Ascending aorta (tissue), 2 donors: ENCODE results near the gene SDK1. TPM values are rescaled to one million over a fixed set of nuclear protein-coding genes. Genes with fewer than 3 reads are reported as not detected.

Source experiments
- DNase-seq, 2 donors: peaks; one replicate each; pipeline ENCODE4 v3.0.0-alpha.2; 2019; ENCODE audit warnings: low spot score in 2 of 2
- H3K27ac ChIP-seq, 2 donors: fragments of 200-600 bp; sonication (generic); one replicate each; pipeline ENCODE4 v1.5.1; 2016 to 2017; ENCODE audit warnings: mild to moderate bottlenecking in 1 of 2
- H3K27me3 ChIP-seq: fragments of 200-600 bp; sonication (generic); one replicate; pipeline ENCODE4 v1.5.1; 2017
- H3K36me3 ChIP-seq, 2 donors: fragments of 200-600 bp; sonication (generic); one replicate each; pipeline ENCODE4 v1.5.1; 2016
- H3K4me1 ChIP-seq, 2 donors: fragments of 200-600 bp; sonication (generic); one replicate each; pipeline ENCODE4 v1.5.1; 2016 to 2017; ENCODE audit warnings: mild to moderate bottlenecking in 1 of 2
- H3K4me3 ChIP-seq, 2 donors: fragments of 200-600 bp; sonication (generic); one replicate each; pipeline ENCODE4 v1.5.1; 2016 to 2017; ENCODE audit warnings: mild to moderate bottlenecking in 1 of 2
- H3K9me3 ChIP-seq, 2 donors: fragments of 200-600 bp; sonication (generic); one replicate each; pipeline ENCODE4 v1.5.1; 2016
- CTCF ChIP-seq, 3 experiments: fragments of 200-600 bp in 2 of 3; fragments of 450-650 bp in 1 of 3; sonication (generic) in 2 of 3; IDR thresholded peaks; one replicate each; pipeline ENCODE4 v1.5.1; 2016 to 2019; ENCODE audit warnings: antibody characterized with exemption in 3 of 3, mild to moderate bottlenecking in 1 of 3, moderate library complexity in 1 of 3
- intact Hi-C: fragments of 100-400 bp; cut with DNase I; formaldehyde crosslinking; loops from one replicate; pipeline ENCODE4 v1.15.1; 2023
- total RNA-seq: library from RNA; depleted of rRNA; stranded (reverse); fragments of >200 nt; gene quantifications from one replicate; pipeline ENCODE4 v1.1.0, GENCODE V29; 2016

SDK1 gene
- total RNA-seq, 1 donor from 2014 or later: 13.3 TPM

DNA sequence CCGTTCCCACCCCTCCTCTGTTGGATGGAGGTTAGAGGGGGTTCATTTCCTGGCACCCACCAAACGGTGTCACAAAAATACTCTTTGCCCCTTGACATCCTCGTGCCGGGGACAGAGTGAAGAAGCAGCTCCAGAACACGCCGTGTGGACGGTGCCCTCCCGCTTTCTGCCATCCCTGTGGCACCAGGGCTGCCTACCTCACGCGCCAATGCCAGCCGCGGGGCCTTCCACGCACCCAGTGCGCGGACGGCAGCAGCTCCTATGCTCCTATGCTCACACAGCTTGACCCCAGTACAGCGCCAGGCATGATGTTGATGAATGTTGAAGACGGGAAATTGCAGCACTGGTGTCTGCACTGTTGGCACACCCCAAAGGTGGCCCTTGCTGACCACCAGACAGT lies 873.8 kb downstream of the SDK1 start:
- DNase-seq: no peak
- peaks cover 3 to 16% of the 10 kb centered on the region in 2 donors for H3K36me3 ChIP-seq
- no peak overlapping the region for H3K27ac ChIP-seq
- no peaks in the 10 kb centered on the region for H3K27me3 ChIP-seq
- TF ChIP-seq CTCF (IDR thresholded peaks at IDR 0.05): no peak
- no peak overlapping the region for H3K4me3 ChIP-seq
- H3K9me3 ChIP-seq: no peaks in the 10 kb centered on the region
- no peaks in the 10 kb centered on the region for H3K4me1 ChIP-seq
- intact Hi-C loops: no loop called here

- no peaks in the 10 kb centered on the region for H3K4me1 ChIP-seq
- H3K27me3 ChIP-seq: no peaks in the 10 kb centered on the region
- no peak overlapping the region for H3K4me3 ChIP-seq
- no peak for DNase-seq
- no peak for TF ChIP-seq CTCF (IDR thresholded peaks at IDR 0.05)
- H3K36me3 ChIP-seq: peaks cover 3 to 16% of the 10 kb centered on the region in 2 donors
- H3K27ac ChIP-seq: no peak overlapping the region
- intact Hi-C loops: no loop called here
- no peaks in the 10 kb centered on the region for H3K9me3 ChIP-seq
Measured at GRCh38 chr7:4175346-4175973, 874.4 kb downstream of the SDK1 start.

DNA sequence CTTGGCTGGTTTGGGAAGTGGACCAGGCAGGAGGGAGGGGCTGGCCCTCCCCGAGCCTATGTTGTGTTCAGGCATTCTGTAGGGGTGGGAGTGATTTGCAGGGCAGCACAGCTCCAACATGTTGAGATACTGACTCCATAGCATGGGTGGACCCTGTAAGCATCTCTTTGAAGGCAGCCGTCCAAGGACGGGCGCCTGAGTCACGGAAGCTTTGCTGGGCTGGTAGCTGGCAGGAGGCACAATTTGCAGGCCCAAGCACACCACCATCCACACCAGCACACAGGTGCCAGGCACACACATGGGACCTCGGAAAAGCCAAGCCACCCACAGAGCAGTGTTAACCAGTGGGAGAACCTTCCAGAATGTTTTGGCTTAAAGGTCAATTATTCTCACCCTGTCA lies 875.9 kb downstream of the SDK1 start:
- Histone ChIP-seq H3K27me3 (no peaks in the 10 kb centered on the region), H3K27ac (no peak overlapping the region), H3K4me3 (no peak overlapping the region), H3K36me3 (peaks cover 3 to 16% of the 10 kb centered on the region in 2 donors), H3K9me3 (no peaks in the 10 kb centered on the region), H3K4me1 (no peaks in the 10 kb centered on the region)
- TF ChIP-seq CTCF (IDR thresholded peaks at IDR 0.05): no peak
- intact Hi-C loops: no loop called here
- no peak for DNase-seq

DNA sequence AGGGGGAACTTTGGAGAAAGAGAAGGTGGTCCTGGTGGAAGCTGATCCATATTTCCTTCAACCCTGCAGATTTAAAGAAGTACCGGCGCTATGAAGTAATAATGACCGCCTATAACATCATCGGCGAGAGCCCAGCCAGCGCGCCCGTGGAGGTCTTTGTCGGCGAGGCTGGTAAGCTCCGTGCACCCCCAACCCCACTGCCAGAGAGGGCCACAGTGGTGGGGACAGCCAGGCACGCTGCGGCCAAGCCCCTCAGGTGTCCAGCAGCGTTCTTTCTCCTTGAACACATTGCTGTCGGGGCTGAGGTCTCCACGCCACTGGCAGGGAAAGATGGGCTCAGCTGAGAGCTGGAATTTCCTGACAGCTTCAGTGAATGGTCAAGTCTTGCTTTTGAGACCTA lies 877.4 kb downstream of the SDK1 start:
- DNase-seq: no peak
- no peak for TF ChIP-seq CTCF (IDR thresholded peaks at IDR 0.05)
- no peak overlapping the region for H3K4me3 ChIP-seq
- H3K27me3 ChIP-seq: no peaks in the 10 kb centered on the region
- intact Hi-C loops: no loop called here
- no peak overlapping the region for H3K27ac ChIP-seq
- no peaks in the 10 kb centered on the region for H3K4me1 ChIP-seq
- H3K36me3 ChIP-seq: peaks cover 3 to 16% of the 10 kb centered on the region in 2 donors
- no peaks in the 10 kb centered on the region for H3K9me3 ChIP-seq

DNA sequence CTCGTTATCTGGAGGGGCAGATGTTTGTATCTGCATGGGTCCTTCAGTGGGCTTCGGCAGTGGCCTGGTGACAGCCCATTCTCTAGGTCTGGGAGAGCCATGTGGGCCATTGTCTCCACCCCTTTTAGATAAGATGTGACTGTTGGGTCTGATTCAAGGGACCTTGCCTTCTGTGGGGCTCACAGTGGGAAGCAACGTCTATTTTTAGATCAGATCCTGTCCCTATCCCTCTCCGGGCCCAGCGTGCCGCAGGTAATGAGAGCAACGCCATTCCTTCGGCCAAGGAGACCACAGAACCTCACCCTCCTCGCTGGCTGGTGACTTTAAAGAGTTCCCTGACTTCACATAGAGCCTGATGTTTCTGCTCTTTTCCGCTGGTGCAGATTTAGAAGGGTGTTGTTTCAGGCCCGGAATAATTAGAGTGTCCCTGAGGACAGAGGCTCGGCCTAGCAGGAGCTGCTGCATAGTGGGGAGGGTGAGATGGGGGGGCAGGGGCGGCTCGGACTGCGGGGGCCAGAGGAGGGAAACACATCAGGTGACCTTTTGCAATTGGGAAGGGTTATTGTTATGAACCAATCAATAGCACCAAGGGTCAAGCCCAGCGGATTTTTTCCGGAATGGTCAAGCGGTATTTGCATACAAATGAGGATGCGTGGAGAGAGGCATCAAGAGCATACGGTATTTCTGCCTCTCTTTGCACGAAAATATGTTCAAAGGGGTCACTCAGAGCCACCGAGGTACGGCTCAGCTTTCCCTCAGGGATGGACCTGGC lies 878.0 kb downstream of the SDK1 start:
- peaks cover 3 to 16% of the 10 kb centered on the region in 2 donors for H3K36me3 ChIP-seq
- H3K27ac ChIP-seq: no peak overlapping the region
- peaks cover 0 to 4% of the 10 kb centered on the region in 2 donors for H3K4me1 ChIP-seq
- DNase-seq: no peak
- intact Hi-C loops: no loop called here
- H3K9me3 ChIP-seq: no peaks in the 10 kb centered on the region
- TF ChIP-seq CTCF (IDR thresholded peaks at IDR 0.05): no peak
- no peaks in the 10 kb centered on the region for H3K27me3 ChIP-seq
- no peak overlapping the region for H3K4me3 ChIP-seq
